Measurements from ENCODE around the gene APBA2.
A peak's percentile ranks its signal among the peaks of the same experiment; 100 is the strongest.

The APBA2 gene

GRCh38 chr15:29107971-29108645, 222.3 kb downstream of the APBA2 start:
- Histone ChIP-seq H3K27me3 (ENCODE audit: low read depth, low read length) (no peaks in the 10 kb centered on the region), H3K9me3 (ENCODE audit: control insufficient read depth in 1 of 2, low read length in 2 of 2) (no peaks in the 10 kb centered on the region), H3K4me3 (ENCODE audit: low read depth in 1 of 2, low read length in 2 of 2) (no peak overlapping the region), H3K27ac (ENCODE audit: low read length) (no peak overlapping the region), H3K4me1 (ENCODE audit: control insufficient read depth in 1 of 2, insufficient read depth in 2 of 2, low read length in 2 of 2) (peaks cover 0 to 7% of the 10 kb centered on the region in 2 donors), H3K36me3 (ENCODE audit: control insufficient read depth in 1 of 2, insufficient read depth in 2 of 2, low read length in 2 of 2) (no peaks in the 10 kb centered on the region)

GRCh38 chr15:29109762-29110161, 224.0 kb downstream of the APBA2 start:
- H3K4me3 ChIP-seq (ENCODE audit: low read depth in 1 of 2, low read length in 2 of 2) = no peak overlapping the region
- no peaks in the 10 kb centered on the region for H3K36me3 ChIP-seq (ENCODE audit: control insufficient read depth in 1 of 2, insufficient read depth in 2 of 2, low read length in 2 of 2)
- H3K9me3 ChIP-seq (ENCODE audit: control insufficient read depth in 1 of 2, low read length in 2 of 2) = no peaks in the 10 kb centered on the region
- H3K4me1 ChIP-seq (ENCODE audit: control insufficient read depth in 1 of 2, insufficient read depth in 2 of 2, low read length in 2 of 2) = no peaks in the 10 kb centered on the region
- no peak overlapping the region for H3K27ac ChIP-seq (ENCODE audit: low read length)
- no peaks in the 10 kb centered on the region for H3K27me3 ChIP-seq (ENCODE audit: low read depth, low read length)

- no peak overlapping the region for H3K27ac ChIP-seq (ENCODE audit: low read length)
- no peaks in the 10 kb centered on the region for H3K27me3 ChIP-seq (ENCODE audit: low read depth, low read length)
- H3K9me3 ChIP-seq (ENCODE audit: control insufficient read depth in 1 of 2, low read length in 2 of 2) = no peaks in the 10 kb centered on the region
- no peak overlapping the region for H3K4me3 ChIP-seq (ENCODE audit: low read depth in 1 of 2, low read length in 2 of 2)
- peaks cover 0 to under 1% of the 10 kb centered on the region in 2 donors for H3K4me1 ChIP-seq (ENCODE audit: control insufficient read depth in 1 of 2, insufficient read depth in 2 of 2, low read length in 2 of 2)
- no peaks in the 10 kb centered on the region for H3K36me3 ChIP-seq (ENCODE audit: control insufficient read depth in 1 of 2, insufficient read depth in 2 of 2, low read length in 2 of 2)
Measured at GRCh38 chr15:29110176-29110575, 224.4 kb downstream of the APBA2 start.

GRCh38 chr15:29110733-29111132, 225.0 kb downstream of the APBA2 start:
- Histone ChIP-seq H3K9me3 (ENCODE audit: control insufficient read depth in 1 of 2, low read length in 2 of 2) (no peaks in the 10 kb centered on the region), H3K36me3 (ENCODE audit: control insufficient read depth in 1 of 2, insufficient read depth in 2 of 2, low read length in 2 of 2) (no peaks in the 10 kb centered on the region), H3K27me3 (ENCODE audit: low read depth, low read length) (no peaks in the 10 kb centered on the region), H3K4me3 (ENCODE audit: low read depth in 1 of 2, low read length in 2 of 2) (no peak overlapping the region), H3K27ac (ENCODE audit: low read length) (no peak overlapping the region), H3K4me1 (ENCODE audit: control insufficient read depth in 1 of 2, insufficient read depth in 2 of 2, low read length in 2 of 2) (peaks cover 0 to 6% of the 10 kb centered on the region in 2 donors)

GRCh38 chr15:29111705-29112281, 226.0 kb downstream of the APBA2 start:
- no peak overlapping the region for H3K27ac ChIP-seq (ENCODE audit: low read length)
- H3K4me3 ChIP-seq (ENCODE audit: low read depth in 1 of 2, low read length in 2 of 2) = no peak overlapping the region
- H3K27me3 ChIP-seq (ENCODE audit: low read depth, low read length) = no peaks in the 10 kb centered on the region
- H3K4me1 ChIP-seq (ENCODE audit: control insufficient read depth in 1 of 2, insufficient read depth in 2 of 2, low read length in 2 of 2) = peaks cover 0 to 7% of the 10 kb centered on the region in 2 donors
- no peaks in the 10 kb centered on the region for H3K36me3 ChIP-seq (ENCODE audit: control insufficient read depth in 1 of 2, insufficient read depth in 2 of 2, low read length in 2 of 2)
- H3K9me3 ChIP-seq (ENCODE audit: control insufficient read depth in 1 of 2, low read length in 2 of 2) = no peaks in the 10 kb centered on the region

- H3K4me1 ChIP-seq (ENCODE audit: control insufficient read depth in 1 of 2, insufficient read depth in 2 of 2, low read length in 2 of 2) = peaks cover 0 to 7% of the 10 kb centered on the region in 2 donors
- no peak overlapping the region for H3K4me3 ChIP-seq (ENCODE audit: low read depth in 1 of 2, low read length in 2 of 2)
- no peaks in the 10 kb centered on the region for H3K27me3 ChIP-seq (ENCODE audit: low read depth, low read length)
- H3K27ac ChIP-seq (ENCODE audit: low read length) = no peak overlapping the region
- H3K9me3 ChIP-seq (ENCODE audit: control insufficient read depth in 1 of 2, low read length in 2 of 2) = no peaks in the 10 kb centered on the region
- no peaks in the 10 kb centered on the region for H3K36me3 ChIP-seq (ENCODE audit: control insufficient read depth in 1 of 2, insufficient read depth in 2 of 2, low read length in 2 of 2)
Measured at GRCh38 chr15:29113336-29114220, 227.8 kb downstream of the APBA2 start.

- Histone ChIP-seq H3K4me3 (ENCODE audit: low read depth in 1 of 2, low read length in 2 of 2) (no peak overlapping the region), H3K4me1 (ENCODE audit: control insufficient read depth in 1 of 2, insufficient read depth in 2 of 2, low read length in 2 of 2) (peaks cover 0 to 7% of the 10 kb centered on the region in 2 donors), H3K27me3 (ENCODE audit: low read depth, low read length) (no peaks in the 10 kb centered on the region), H3K27ac (ENCODE audit: low read length) (no peak overlapping the region), H3K36me3 (ENCODE audit: control insufficient read depth in 1 of 2, insufficient read depth in 2 of 2, low read length in 2 of 2) (no peaks in the 10 kb centered on the region), H3K9me3 (ENCODE audit: control insufficient read depth in 1 of 2, low read length in 2 of 2) (no peaks in the 10 kb centered on the region)
Measured at GRCh38 chr15:29114221-29115092, 228.7 kb downstream of the APBA2 start.

GRCh38 chr15:29115093-29115991, 229.6 kb downstream of the APBA2 start:
- no peaks in the 10 kb centered on the region for H3K27me3 ChIP-seq (ENCODE audit: low read depth, low read length)
- no peaks in the 10 kb centered on the region for H3K36me3 ChIP-seq (ENCODE audit: control insufficient read depth in 1 of 2, insufficient read depth in 2 of 2, low read length in 2 of 2)
- H3K27ac ChIP-seq (ENCODE audit: low read length) = no peak overlapping the region
- peaks cover 0 to 7% of the 10 kb centered on the region in 2 donors for H3K4me1 ChIP-seq (ENCODE audit: control insufficient read depth in 1 of 2, insufficient read depth in 2 of 2, low read length in 2 of 2)
- H3K4me3 ChIP-seq (ENCODE audit: low read depth in 1 of 2, low read length in 2 of 2) = peak overlapping the region; percentile 16 to 63
- H3K9me3 ChIP-seq (ENCODE audit: control insufficient read depth in 1 of 2, low read length in 2 of 2) = no peaks in the 10 kb centered on the region

- Histone ChIP-seq H3K27me3 (ENCODE audit: low read depth, low read length) (no peaks in the 10 kb centered on the region), H3K4me1 (ENCODE audit: control insufficient read depth in 1 of 2, insufficient read depth in 2 of 2, low read length in 2 of 2) (peaks cover 0 to 7% of the 10 kb centered on the region in 2 donors), H3K9me3 (ENCODE audit: control insufficient read depth in 1 of 2, low read length in 2 of 2) (no peaks in the 10 kb centered on the region), H3K36me3 (ENCODE audit: control insufficient read depth in 1 of 2, insufficient read depth in 2 of 2, low read length in 2 of 2) (no peaks in the 10 kb centered on the region), H3K4me3 (ENCODE audit: low read depth in 1 of 2, low read length in 2 of 2) (no peak overlapping the region), H3K27ac (ENCODE audit: low read length) (no peak overlapping the region)
Measured at GRCh38 chr15:29116970-29117700, 231.4 kb downstream of the APBA2 start.

GRCh38 chr15:29117778-29118177, 232.0 kb downstream of the APBA2 start:
- H3K36me3 ChIP-seq (ENCODE audit: control insufficient read depth in 1 of 2, insufficient read depth in 2 of 2, low read length in 2 of 2) = no peaks in the 10 kb centered on the region
- H3K4me3 ChIP-seq (ENCODE audit: low read depth in 1 of 2, low read length in 2 of 2) = no peak overlapping the region
- H3K9me3 ChIP-seq (ENCODE audit: control insufficient read depth in 1 of 2, low read length in 2 of 2) = no peaks in the 10 kb centered on the region
- no peaks in the 10 kb centered on the region for H3K27me3 ChIP-seq (ENCODE audit: low read depth, low read length)
- peaks cover 0 to 7% of the 10 kb centered on the region in 2 donors for H3K4me1 ChIP-seq (ENCODE audit: control insufficient read depth in 1 of 2, insufficient read depth in 2 of 2, low read length in 2 of 2)
- H3K27ac ChIP-seq (ENCODE audit: low read length) = no peak overlapping the region
